ENCODE measurements around the gene SNRNP35. TPM values are rescaled to one million over a fixed set of nuclear protein-coding genes. Genes with fewer than 3 reads are reported as not detected.

Gene SNRNP35
- total and polyA plus RNA-seq, 2 donors (not counting 1 experiment from before 2014, with no cell fraction given): 33.8 to 57.8 TPM

GRCh38 chr12:123449856-123450255, 8.1 kb upstream of the SNRNP35 start:
- no peak overlapping the region for H3K4me3 ChIP-seq (ENCODE audit: control extremely low read depth in 1 of 5, extremely low read depth in 1 of 5, insufficient read depth in 1 of 5, low read depth in 2 of 5, low read length in 4 of 5)
- no peak for DNase-seq
- H2AFZ ChIP-seq (ENCODE audit: insufficient read depth, low read depth, low read length, poor library complexity, severe bottlenecking): no peak overlapping the region
- H3K4me1 ChIP-seq (ENCODE audit: control insufficient read depth in 2 of 2, insufficient read depth in 2 of 2, low read length in 2 of 2): peaks cover 16 to 35% of the 10 kb centered on the region in 2 donors
- TF ChIP-seq EZH2 (IDR thresholded peaks at IDR 0.05; ENCODE audit: borderline replicate concordance, insufficient read depth, low read depth, low read length, poor library complexity, severe bottlenecking): no peak
- no peak for TF ChIP-seq CTCF (IDR thresholded peaks at IDR 0.05)
- no peaks in the 10 kb centered on the region for H3K79me2 ChIP-seq (ENCODE audit: control insufficient read depth, insufficient read depth, low read length)
- H3K27me3 ChIP-seq (replicated peaks in 1 of 4; ENCODE audit: control extremely low read depth in 1 of 4, control insufficient read depth in 3 of 4, insufficient read depth in 4 of 4, low read length in 3 of 4): no peaks in the 10 kb centered on the region
- H3K9me3 Mint-ChIP-seq (ENCODE audit: insufficient read depth): no peaks in the 10 kb centered on the region
- H3K27ac ChIP-seq (ENCODE audit: low read length in 2 of 2): no peak overlapping the region
- POLR2A ChIA-PET: interaction anchor here (0.6 kb wide), 1 partner anchor 41 kb away, joined by 5 read pairs; no protein-coding TSS in a partner anchor
- WGBS (ENCODE audit: insufficient coverage): 88% methylated on average over 3 of the region's 4 CpGs
- no peaks in the 10 kb centered on the region for H4K20me1 ChIP-seq (ENCODE audit: control insufficient read depth, insufficient read depth, low read length, poor library complexity, severe bottlenecking)
- peak overlapping the region; percentile 72 for H3K27ac Mint-ChIP-seq
- no peak overlapping the region for H3K4me3 Mint-ChIP-seq
- peaks cover 27% of the 10 kb centered on the region for H3K4me1 Mint-ChIP-seq
- no peak for ATAC-seq (ENCODE audit: low read depth)
- no peaks in the 10 kb centered on the region for H3K27me3 Mint-ChIP-seq
- H3K9ac ChIP-seq (ENCODE audit: low read length): no peak overlapping the region
- no peak overlapping the region for H3K4me2 ChIP-seq (replicated peaks; ENCODE audit: low read depth, low read length, poor library complexity, severe bottlenecking)
- H3K36me3 ChIP-seq (replicated peaks in 1 of 2; ENCODE audit: control extremely low read depth in 1 of 2, control insufficient read depth in 1 of 2, extremely low read depth in 1 of 2, insufficient read depth in 2 of 2, low read length in 1 of 2): no peaks in the 10 kb centered on the region
- no peaks in the 10 kb centered on the region for H3K9me3 ChIP-seq (ENCODE audit: control extremely low read depth in 1 of 3, control insufficient read depth in 2 of 3, insufficient read depth in 1 of 3, low read length in 2 of 3)
- CTCF ChIA-PET: interaction anchor here (1.1 to 1.9 kb wide), 3 partner anchors 12 to 343 kb away, joined by 3 to 4 read pairs (median 4); no protein-coding TSS in a partner anchor
- intact Hi-C loops (cut with micrococcal nuclease): loop anchor here (10.0 kb wide), 1 partner anchor 85 kb away; the partner anchor contains the start of gene RILPL1

- ChIA-PET CTCF (no interaction called here), POLR2A (interaction anchor here (0.6 kb wide), 1 partner anchor 41 kb away, joined by 5 read pairs; no protein-coding TSS in a partner anchor)
Observed at GRCh38 chr12:123450636-123451035, 7.3 kb upstream of the SNRNP35 start.

More at GRCh38 chr12:123450636-123451035, 7.3 kb upstream of the SNRNP35 start:
- intact Hi-C loops (cut with micrococcal nuclease): loop anchor here (10.0 kb wide), 1 partner anchor 84 kb away; the partner anchor contains the start of gene RILPL1
- Histone ChIP-seq H3K27ac (ENCODE audit: low read length in 2 of 2) (no peak overlapping the region), H3K4me1 (ENCODE audit: control insufficient read depth in 2 of 2, insufficient read depth in 2 of 2, low read length in 2 of 2) (peaks cover 12 to 27% of the 10 kb centered on the region in 2 donors), H3K27me3 (replicated peaks in 1 of 4; ENCODE audit: control extremely low read depth in 1 of 4, control insufficient read depth in 3 of 4, insufficient read depth in 4 of 4, low read length in 3 of 4) (no peaks in the 10 kb centered on the region), H3K79me2 (ENCODE audit: control insufficient read depth, insufficient read depth, low read length) (no peaks in the 10 kb centered on the region), H4K20me1 (ENCODE audit: control insufficient read depth, insufficient read depth, low read length, poor library complexity, severe bottlenecking) (no peaks in the 10 kb centered on the region), H3K4me3 (ENCODE audit: control extremely low read depth in 1 of 5, extremely low read depth in 1 of 5, insufficient read depth in 1 of 5, low read depth in 2 of 5, low read length in 4 of 5) (no peak overlapping the region), H3K9ac (ENCODE audit: low read length) (no peak overlapping the region), H2AFZ (ENCODE audit: insufficient read depth, low read depth, low read length, poor library complexity, severe bottlenecking) (no peak overlapping the region), H3K4me2 (replicated peaks; ENCODE audit: low read depth, low read length, poor library complexity, severe bottlenecking) (no peak overlapping the region), H3K9me3 (ENCODE audit: control extremely low read depth in 1 of 3, control insufficient read depth in 2 of 3, insufficient read depth in 1 of 3, low read length in 2 of 3) (no peaks in the 10 kb centered on the region), H3K36me3 (replicated peaks in 1 of 2; ENCODE audit: control extremely low read depth in 1 of 2, control insufficient read depth in 1 of 2, extremely low read depth in 1 of 2, insufficient read depth in 2 of 2, low read length in 1 of 2) (no peaks in the 10 kb centered on the region)
- DNase-seq: no peak
- Mint-ChIP-seq H3K27ac (no peak overlapping the region), H3K9me3 (ENCODE audit: insufficient read depth) (no peaks in the 10 kb centered on the region), H3K4me3 (no peak overlapping the region), H3K27me3 (no peaks in the 10 kb centered on the region), H3K4me1 (peaks cover 22% of the 10 kb centered on the region)
- ATAC-seq (ENCODE audit: low read depth): no peak
- WGBS (ENCODE audit: insufficient coverage): 80% methylated on average over 2 of the region's 9 CpGs
- TF ChIP-seq EZH2 (IDR thresholded peaks at IDR 0.05; ENCODE audit: borderline replicate concordance, insufficient read depth, low read depth, low read length, poor library complexity, severe bottlenecking) (no peak), CTCF (IDR thresholded peaks at IDR 0.05) (no peak)
